ENCODE measurements around the gene SLC10A7.

DNA sequence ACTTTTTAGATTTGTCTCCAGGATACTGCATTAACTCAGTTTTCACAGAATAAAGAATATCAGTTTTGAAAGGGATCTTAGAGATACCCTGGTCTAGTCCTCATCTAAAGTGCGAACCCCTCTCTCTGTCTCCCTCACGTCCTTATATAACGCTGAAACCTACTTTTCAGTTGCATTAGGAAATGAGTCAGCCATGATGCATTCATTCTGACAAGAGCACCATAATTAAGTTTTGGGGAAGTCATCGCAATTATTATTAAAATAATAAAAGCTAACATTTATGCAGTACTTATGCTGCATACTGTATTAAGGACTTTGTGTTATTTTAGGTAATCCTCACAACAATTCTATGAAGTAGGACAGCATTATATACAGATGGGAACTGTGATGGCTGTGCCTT, 191.3 kb downstream of the SLC10A7 start:
- no peak for TF ChIP-seq POLR2A (IDR thresholded peaks at IDR 0.05)
- TF ChIP-seq, protein P1, sequence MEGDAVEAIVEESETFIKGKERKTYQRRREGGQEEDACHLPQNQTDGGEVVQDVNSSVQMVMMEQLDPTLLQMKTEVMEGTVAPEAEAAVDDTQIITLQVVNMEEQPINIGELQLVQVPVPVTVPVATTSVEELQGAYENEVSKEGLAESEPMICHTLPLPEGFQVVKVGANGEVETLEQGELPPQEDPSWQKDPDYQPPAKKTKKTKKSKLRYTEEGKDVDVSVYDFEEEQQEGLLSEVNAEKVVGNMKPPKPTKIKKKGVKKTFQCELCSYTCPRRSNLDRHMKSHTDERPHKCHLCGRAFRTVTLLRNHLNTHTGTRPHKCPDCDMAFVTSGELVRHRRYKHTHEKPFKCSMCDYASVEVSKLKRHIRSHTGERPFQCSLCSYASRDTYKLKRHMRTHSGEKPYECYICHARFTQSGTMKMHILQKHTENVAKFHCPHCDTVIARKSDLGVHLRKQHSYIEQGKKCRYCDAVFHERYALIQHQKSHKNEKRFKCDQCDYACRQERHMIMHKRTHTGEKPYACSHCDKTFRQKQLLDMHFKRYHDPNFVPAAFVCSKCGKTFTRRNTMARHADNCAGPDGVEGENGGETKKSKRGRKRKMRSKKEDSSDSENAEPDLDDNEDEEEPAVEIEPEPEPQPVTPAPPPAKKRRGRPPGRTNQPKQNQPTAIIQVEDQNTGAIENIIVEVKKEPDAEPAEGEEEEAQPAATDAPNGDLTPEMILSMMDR (IDR thresholded peaks at IDR 0.05): no peak

Measured in ovary (tissue), 3 donors.